ENCODE measurements around the gene ADPGK.

GRCh38 chr15:72792431-72792830 lies 8.9 kb upstream of the ADPGK start:
- TF ChIP-seq, protein P1, sequence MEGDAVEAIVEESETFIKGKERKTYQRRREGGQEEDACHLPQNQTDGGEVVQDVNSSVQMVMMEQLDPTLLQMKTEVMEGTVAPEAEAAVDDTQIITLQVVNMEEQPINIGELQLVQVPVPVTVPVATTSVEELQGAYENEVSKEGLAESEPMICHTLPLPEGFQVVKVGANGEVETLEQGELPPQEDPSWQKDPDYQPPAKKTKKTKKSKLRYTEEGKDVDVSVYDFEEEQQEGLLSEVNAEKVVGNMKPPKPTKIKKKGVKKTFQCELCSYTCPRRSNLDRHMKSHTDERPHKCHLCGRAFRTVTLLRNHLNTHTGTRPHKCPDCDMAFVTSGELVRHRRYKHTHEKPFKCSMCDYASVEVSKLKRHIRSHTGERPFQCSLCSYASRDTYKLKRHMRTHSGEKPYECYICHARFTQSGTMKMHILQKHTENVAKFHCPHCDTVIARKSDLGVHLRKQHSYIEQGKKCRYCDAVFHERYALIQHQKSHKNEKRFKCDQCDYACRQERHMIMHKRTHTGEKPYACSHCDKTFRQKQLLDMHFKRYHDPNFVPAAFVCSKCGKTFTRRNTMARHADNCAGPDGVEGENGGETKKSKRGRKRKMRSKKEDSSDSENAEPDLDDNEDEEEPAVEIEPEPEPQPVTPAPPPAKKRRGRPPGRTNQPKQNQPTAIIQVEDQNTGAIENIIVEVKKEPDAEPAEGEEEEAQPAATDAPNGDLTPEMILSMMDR (IDR thresholded peaks at IDR 0.05) = no peak
- TF ChIP-seq POLR2A (IDR thresholded peaks at IDR 0.05) = no peak

All from heart left ventricle (tissue), 13 donors.